Kidney epithelial cell (primary cell): ENCODE data around the gene CRYBB3. TPM values are rescaled to one million over a fixed set of nuclear protein-coding genes. Genes with fewer than 3 reads are reported as not detected.

ENCODE experiments used
- DNase-seq: peaks from one replicate; pipeline ENCODE4 v3.0.0-alpha.2; 2010; ENCODE audit warnings: low read depth
- H3K27me3 ChIP-seq: 2 replicates; pipeline ENCODE4 v1.6.0; 2011; ENCODE audit warnings: low read length; ENCODE audit not compliant: control insufficient read depth, insufficient read depth
- H3K36me3 ChIP-seq: 2 replicates; pipeline ENCODE4 v1.5.1; 2011; ENCODE audit warnings: low read length; ENCODE audit not compliant: control insufficient read depth, insufficient read depth
- H3K4me3 ChIP-seq: 2 replicates; pipeline ENCODE4 v1.5.1; 2011; ENCODE audit warnings: low read depth, mild to moderate bottlenecking, control low read depth, low read length
- CTCF ChIP-seq: IDR thresholded peaks from 2 replicates; pipeline ENCODE4 v1.5.1; 2011; ENCODE audit warnings: mild to moderate bottlenecking, moderate library complexity, low read length, control low read depth, inconsistent platforms; ENCODE audit not compliant: insufficient read depth, poor library complexity, severe bottlenecking
- total RNA-seq: library from RNA; depleted of rRNA; stranded (reverse); fragments of >200 nt; gene quantifications from 2 replicates; pipeline ENCODE4 v1.2.3, GENCODE V29; 2015

The CRYBB3 gene
- total RNA-seq, 1 donor from 2014 or later: not detected

GRCh38 chr22:25172153-25172552 lies 27.5 kb upstream of the CRYBB3 start:
- peaks cover 2% of the 10 kb centered on the region for H3K36me3 ChIP-seq
- DNase-seq: no peak
- H3K4me3 ChIP-seq: no peak overlapping the region
- TF ChIP-seq CTCF: peak; percentile 41
- no peaks in the 10 kb centered on the region for H3K27me3 ChIP-seq

- TF ChIP-seq CTCF: no peak
- no peaks in the 10 kb centered on the region for H3K27me3 ChIP-seq
- H3K4me3 ChIP-seq: no peak overlapping the region
- peaks cover 2% of the 10 kb centered on the region for H3K36me3 ChIP-seq
- DNase-seq: no peak
Measured at GRCh38 chr22:25174156-25174887, 25.3 kb upstream of the CRYBB3 start.

DNA sequence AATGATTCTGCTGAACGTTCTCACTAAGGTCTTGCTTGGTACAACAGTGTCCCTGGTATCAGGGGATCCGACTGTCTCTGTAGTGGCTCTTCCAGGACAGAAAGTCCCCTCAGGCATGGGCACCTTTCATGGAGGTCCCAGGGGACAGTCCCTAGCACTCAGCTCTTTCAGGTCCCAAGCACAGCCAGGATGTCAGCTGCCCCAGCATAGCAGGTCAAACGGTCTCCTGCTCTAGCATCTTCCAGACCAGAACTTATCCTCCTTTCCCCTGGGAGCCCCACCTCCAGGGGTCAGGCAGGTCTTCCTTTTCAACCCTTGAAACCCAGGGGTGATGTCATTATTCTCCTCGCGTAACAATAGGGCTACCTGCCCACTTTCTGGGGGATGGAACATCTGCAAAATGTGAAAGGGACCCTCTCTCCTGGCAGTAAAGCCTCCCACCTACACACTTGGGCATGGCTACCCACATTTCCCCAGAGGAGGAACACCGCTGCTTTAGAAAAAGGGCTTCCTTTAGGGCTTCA lies 24.7 kb upstream of the CRYBB3 start:
- no peak for TF ChIP-seq CTCF
- no peak for DNase-seq
- H3K4me3 ChIP-seq: no peak overlapping the region
- no peaks in the 10 kb centered on the region for H3K27me3 ChIP-seq
- peaks cover 2% of the 10 kb centered on the region for H3K36me3 ChIP-seq

GRCh38 chr22:25176175-25176574 lies 23.5 kb upstream of the CRYBB3 start:
- Histone ChIP-seq H3K4me3 (no peak overlapping the region), H3K36me3 (peaks cover 2% of the 10 kb centered on the region), H3K27me3 (no peaks in the 10 kb centered on the region)
- TF ChIP-seq CTCF: no peak
- DNase-seq: no peak

GRCh38 chr22:25176799-25177198 lies 22.9 kb upstream of the CRYBB3 start:
- Histone ChIP-seq H3K4me3 (no peak overlapping the region), H3K36me3 (peaks cover 2% of the 10 kb centered on the region), H3K27me3 (no peaks in the 10 kb centered on the region)
- DNase-seq: no peak
- TF ChIP-seq CTCF: no peak

DNA sequence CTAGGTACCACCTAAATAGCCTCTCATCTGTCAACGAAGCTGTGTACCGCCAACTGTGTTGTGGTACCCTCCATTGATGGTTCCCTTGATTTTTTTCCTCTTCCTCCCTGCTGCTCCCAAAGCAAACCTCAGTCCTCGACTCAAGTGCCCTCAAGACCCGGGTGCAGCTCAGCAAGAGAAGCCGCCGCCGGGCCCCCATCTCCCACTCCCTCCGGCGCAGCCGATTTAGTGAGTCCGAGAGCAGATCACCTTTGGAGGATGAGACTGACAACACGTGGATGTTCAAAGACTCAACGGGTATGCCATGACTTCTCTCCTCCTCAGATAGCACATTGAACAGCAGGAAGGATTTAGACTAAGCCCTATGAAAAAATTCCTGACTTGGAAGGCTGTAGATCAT lies 22.4 kb upstream of the CRYBB3 start:
- H3K27me3 ChIP-seq: no peaks in the 10 kb centered on the region
- DNase-seq: no peak
- TF ChIP-seq CTCF: no peak
- H3K4me3 ChIP-seq: no peak overlapping the region
- H3K36me3 ChIP-seq: peaks cover 2% of the 10 kb centered on the region
